HG03354 (cell line): ENCODE results near the gene MYRFL.
"Not testable (repeated sequence)": the region's sequence is repeated elsewhere in the genome, so short reads cannot be mapped to it uniquely, and the experiment has no call there.

Source experiments
- ATAC-seq: cut with Tn5 transposase; IDR thresholded peaks from one replicate; pipeline ENCODE4 v1.9.1; 2021; ENCODE audit warnings: mild to moderate bottlenecking; ENCODE audit not compliant: unreplicated experiment, poor library complexity, severe bottlenecking

Gene MYRFL

GRCh38 chr12:69824966-69825560 is at the start of gene MYRFL:
Gene MYRFL (plus strand): TSS chr12:69825227. CDS start chr12:69825518, 291 bp downstream.
- no peak for ATAC-seq

- no peak for ATAC-seq
These were observed 45.1 kb upstream of the MYRFL start for GRCh38 chr12:69779928-69780327.

DNA sequence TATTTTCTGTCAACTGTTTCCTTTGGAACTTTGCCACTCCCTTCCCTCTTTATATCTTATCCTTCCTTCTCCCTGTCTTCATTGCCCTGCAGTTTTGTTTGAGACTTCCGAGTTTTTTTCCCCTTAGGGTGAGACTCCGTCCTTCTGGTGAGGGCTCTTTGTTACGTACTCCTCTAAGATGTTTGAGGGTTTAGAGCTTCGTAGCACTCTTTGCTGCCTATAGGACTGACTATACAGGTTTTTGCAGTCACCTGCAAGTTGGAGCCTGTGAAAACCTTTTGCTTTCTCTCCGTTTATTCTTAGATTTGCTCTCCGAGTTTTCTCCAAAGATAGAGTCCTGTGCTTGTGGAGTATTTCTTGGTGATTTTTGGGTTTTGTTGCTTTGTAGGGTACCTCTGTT is 41.7 kb upstream of the MYRFL start:
- ATAC-seq = no peak

DNA sequence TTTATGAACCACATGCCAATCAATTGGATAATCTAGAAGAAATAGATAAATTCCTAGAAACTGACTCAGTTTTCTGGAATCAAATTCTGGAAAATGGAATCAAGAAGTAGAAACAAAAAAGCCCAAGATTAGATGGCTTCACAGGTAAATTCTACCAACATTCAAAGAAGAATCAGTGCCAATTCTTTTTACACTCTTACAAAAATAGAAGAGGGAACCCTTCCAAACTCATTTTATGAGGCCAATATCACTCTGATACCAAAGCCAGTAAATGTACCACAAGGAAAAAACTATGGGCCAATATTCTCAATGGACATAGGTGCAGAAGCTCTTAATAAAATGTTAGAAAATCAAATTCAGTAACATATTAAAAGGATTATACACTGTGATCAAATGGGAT is 35.7 kb upstream of the MYRFL start:
- ATAC-seq = no peak

GRCh38 chr12:69792533-69792932 is 32.5 kb upstream of the MYRFL start:
- no peak for ATAC-seq

DNA sequence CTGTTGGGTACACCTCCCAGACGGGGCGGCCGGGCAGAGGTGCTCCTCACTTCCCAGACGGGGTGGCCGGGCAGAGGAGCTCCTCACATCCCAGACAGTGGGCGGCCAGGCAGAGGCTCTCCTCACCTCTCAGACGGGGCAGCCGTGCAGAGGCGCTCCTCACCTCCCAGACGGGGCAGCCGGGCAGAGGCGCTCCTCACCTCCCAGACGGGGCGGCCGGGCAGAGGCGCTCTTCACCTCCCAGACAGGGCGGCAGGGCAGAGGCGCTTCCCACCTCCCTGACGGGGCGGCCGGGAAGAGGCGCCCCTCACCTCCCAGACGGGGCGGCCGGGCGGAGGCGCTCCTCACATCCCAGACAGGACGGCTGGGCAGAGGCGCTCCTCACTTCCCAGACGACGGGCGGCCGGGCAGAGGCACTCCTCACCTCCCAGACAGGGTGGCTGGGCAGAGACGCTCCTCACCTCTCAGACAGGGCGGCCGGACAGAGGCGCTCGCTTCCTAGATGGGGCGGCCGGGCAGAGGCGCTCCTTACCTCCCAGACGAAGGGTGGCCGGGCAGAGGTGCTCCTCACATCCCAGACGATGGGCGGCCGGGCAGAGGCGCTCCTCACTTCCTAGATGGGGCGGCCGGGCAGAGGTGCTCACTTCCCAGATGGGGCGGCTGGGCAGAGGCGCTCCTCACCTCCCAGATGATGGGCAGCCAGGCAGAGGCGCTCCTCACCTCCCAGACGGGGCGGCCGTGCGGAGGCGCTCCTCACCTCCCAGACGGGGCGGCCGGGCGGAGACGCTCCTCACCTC is 17.7 kb upstream of the MYRFL start:
- not testable (repeated sequence) for ATAC-seq

DNA sequence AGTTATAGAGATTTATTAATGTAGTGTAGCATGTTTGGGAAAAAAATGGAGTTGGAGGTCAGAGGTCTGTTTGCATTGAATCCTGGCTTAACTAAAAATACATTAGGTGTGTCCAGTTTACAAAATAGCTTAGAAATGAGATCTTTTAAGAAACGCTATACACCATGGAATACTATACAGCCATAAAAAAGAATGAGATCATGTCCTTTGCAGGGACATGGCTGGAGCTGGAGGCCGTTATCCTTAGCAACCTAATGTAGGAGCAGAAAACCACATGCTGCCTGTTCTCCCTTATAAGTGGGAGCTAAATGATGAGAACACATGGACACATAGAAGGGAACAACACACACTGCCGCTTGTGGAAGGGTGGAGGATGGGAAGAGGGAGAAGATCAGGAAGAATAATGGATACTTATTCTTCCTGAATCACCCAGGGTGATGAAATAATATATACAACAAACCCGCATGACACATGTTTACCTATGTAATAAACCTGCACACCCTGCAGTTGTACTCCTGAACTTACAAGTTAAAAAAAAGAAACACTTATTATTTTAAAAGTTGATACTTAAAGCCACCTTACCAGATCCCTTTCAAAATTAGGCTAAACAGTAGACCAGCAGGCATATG is 14.0 kb upstream of the MYRFL start:
- ATAC-seq = no peak

GRCh38 chr12:69816082-69816481 is 8.9 kb upstream of the MYRFL start:
- ATAC-seq = no peak

GRCh38 chr12:69821032-69821455 is 4.0 kb upstream of the MYRFL start:
- ATAC-seq = no peak

GRCh38 chr12:69821456-69822159 is 3.4 kb upstream of the MYRFL start:
- ATAC-seq = no peak

DNA sequence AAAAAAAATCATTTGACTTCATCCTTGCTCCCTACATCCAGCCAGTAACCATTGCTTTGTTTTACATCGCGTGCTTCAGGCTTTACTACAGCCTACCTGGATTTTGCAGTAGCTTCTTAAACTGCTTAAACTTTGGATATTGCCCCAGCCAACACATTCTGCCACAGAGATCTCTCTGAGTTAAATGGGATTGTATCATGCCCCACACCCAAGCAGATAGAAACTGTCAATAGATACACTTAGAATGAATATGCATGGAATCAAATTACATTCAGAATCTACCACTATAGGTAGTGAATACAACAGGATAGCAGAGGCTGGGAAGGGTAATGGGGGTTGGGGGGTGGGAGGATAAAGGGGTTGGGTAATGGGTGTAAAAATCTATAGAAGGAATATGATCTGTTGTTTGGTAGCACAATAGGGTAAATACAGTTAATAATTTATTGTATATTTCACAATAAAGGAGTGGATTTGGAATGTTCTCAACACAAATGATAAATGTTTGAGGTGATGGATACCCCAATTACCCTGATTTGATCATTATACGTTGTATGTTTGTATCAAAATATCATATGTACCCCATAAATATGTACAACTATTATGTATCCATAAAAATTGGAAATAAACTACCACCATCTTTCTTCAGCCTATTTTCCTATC is 2.7 kb upstream of the MYRFL start:
- no peak for ATAC-seq

GRCh38 chr12:69824028-69824427 is 999 bp upstream of the MYRFL start:
- ATAC-seq = no peak

- no peak for ATAC-seq
These were observed 3.9 kb downstream of the MYRFL start for GRCh38 chr12:69828897-69829296.

DNA sequence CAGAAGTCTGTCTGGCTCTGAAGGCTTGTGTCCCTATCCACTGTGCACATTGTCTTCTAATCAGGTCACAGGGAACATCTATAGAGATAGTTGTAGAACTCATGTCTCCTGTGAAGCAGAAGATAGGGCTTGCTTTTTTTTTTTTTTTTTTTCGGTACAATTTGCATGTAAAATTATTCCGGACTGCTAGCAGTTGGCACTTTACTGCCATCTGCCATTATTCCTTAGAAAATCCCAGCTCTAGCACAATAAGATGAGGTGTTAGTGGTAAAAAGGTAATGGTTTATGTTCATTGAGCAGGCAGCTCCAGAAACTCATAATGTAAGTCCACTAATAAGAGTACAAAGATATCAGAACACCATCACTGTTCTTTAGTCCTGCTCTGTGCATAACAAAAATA is 8.7 kb downstream of the MYRFL start:
- ATAC-seq = no peak

GRCh38 chr12:69834147-69834546 is 9.1 kb downstream of the MYRFL start:
- ATAC-seq = no peak

- no peak for ATAC-seq
These were observed 9.5 kb downstream of the MYRFL start for GRCh38 chr12:69834576-69834975.

GRCh38 chr12:69835081-69835480 is 10.1 kb downstream of the MYRFL start:
- no peak for ATAC-seq

DNA sequence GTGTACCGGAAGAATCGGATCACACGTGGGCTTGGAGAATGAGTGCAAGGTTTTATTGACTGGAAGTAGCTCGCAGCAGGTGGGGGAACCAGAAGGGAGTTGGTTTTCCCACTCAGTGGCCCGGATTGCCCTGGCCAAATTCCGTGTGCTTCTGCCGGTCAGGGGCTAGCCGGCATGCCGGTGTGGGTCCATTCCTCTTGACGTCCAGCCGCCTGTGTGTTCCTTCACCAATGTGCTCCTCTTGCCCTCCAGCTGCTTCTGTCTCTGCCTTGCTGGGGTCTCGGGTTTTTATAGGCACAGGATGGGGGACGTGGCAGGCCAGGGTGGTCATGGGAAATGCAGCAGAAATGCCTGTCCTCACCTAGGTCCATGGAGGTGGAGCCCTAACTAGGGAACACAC is 11.0 kb downstream of the MYRFL start:
- no peak for ATAC-seq

DNA sequence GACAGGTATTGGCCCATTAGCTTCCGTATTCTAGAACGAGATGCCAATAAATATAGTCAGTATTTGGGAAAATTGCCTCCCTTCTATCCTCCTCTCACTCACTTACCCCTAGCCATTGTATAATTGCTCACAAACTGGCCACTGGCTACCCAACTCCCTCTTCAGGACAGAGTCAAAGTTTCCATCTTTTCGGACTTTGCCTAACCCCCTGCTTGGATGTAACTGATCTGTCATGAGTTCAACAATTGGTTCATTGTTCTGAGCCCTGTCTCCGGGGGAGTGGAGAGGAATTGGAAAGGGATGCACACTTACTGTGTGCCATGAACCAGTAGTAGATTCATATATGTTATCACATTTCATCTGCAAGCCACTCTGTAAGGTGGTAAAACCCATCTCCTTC is 12.2 kb downstream of the MYRFL start:
- ATAC-seq = no peak
